ENCODE measurements around the gene TLR6.
"Not testable (repeated sequence)": the region's sequence is repeated elsewhere in the genome, so short reads cannot be mapped to it uniquely, and the experiment has no call there.

The TLR6 gene

GRCh38 chr4:38779790-38780189 lies 76.8 kb downstream of the TLR6 start:
- no peak overlapping the region for H2AFZ ChIP-seq (ENCODE audit: low read length)
- H4K8ac ChIP-seq (ENCODE audit: low read depth, low read length), result no peak overlapping the region
- no peak overlapping the region for H3K4me2 ChIP-seq (ENCODE audit: insufficient read depth, low read length, poor library complexity, severe bottlenecking)
- no peaks in the 10 kb centered on the region for H3K79me1 ChIP-seq (ENCODE audit: low read depth, low read length)
- no peak overlapping the region for H4K91ac ChIP-seq (ENCODE audit: low read depth, low read length, poor library complexity)
- no CpG with 5 or more reads among the region's 5 CpGs for WGBS, 2 donors (ENCODE audit: extremely low coverage in 2 of 2, insufficient read length in 2 of 2, insufficient replicate concordance in 1 of 2)
- no peak overlapping the region for H3K4me3 ChIP-seq (ENCODE audit: low read length in 2 of 2)
- peaks cover 0 to 10% (median 0%) of the 10 kb centered on the region in 3 experiments for H3K27me3 ChIP-seq (ENCODE audit: control insufficient read depth in 3 of 3, insufficient read depth in 3 of 3, low read depth in 1 of 3, low read length in 3 of 3)
- H3K27ac ChIP-seq (replicated peaks; ENCODE audit: low read length), result no peak overlapping the region
- H3K14ac ChIP-seq (ENCODE audit: low read length), result no peak overlapping the region
- no peak overlapping the region for H3K23ac ChIP-seq (ENCODE audit: low read depth, low read length, poor library complexity)
- H3K9me3 ChIP-seq (replicated peaks in 1 of 2; ENCODE audit: control insufficient read depth in 2 of 2, insufficient read depth in 1 of 2, low read depth in 1 of 2, low read length in 2 of 2), result no peaks in the 10 kb centered on the region
- no peak overlapping the region for H2BK15ac ChIP-seq (ENCODE audit: low read length)
- no peak overlapping the region for H3K18ac ChIP-seq (ENCODE audit: low read length)
- no peak overlapping the region for H2BK12ac ChIP-seq (ENCODE audit: low read length)
- no peaks in the 10 kb centered on the region for H3K4me1 ChIP-seq (ENCODE audit: control insufficient read depth in 2 of 2, insufficient read depth in 1 of 2, low read depth in 1 of 2, low read length in 2 of 2)
- no peak for DNase-seq (ENCODE audit: low spot score)
- H2BK5ac ChIP-seq (ENCODE audit: low read length), result no peak overlapping the region
- no peak overlapping the region for H3K9ac ChIP-seq (ENCODE audit: low read depth, low read length, poor library complexity)
- no peaks in the 10 kb centered on the region for H3K36me3 ChIP-seq (replicated peaks in 1 of 2; ENCODE audit: control insufficient read depth in 2 of 2, insufficient read depth in 2 of 2, low read length in 2 of 2)
- no peak overlapping the region for H2BK120ac ChIP-seq (ENCODE audit: low read depth, low read length)
- H2AK5ac ChIP-seq (ENCODE audit: low read depth, low read length), result no peak overlapping the region
- H3K4ac ChIP-seq (ENCODE audit: low read length), result no peak overlapping the region

GRCh38 chr4:38777925-38778324 lies 78.7 kb downstream of the TLR6 start:
- H4K91ac ChIP-seq (ENCODE audit: low read depth, low read length, poor library complexity); H3K4me2 ChIP-seq (ENCODE audit: insufficient read depth, low read length, poor library complexity, severe bottlenecking); H2BK5ac ChIP-seq (ENCODE audit: low read length); H2AFZ ChIP-seq (ENCODE audit: low read length); H3K79me1 ChIP-seq (ENCODE audit: low read depth, low read length); H3K9me3 ChIP-seq (replicated peaks in 1 of 2; ENCODE audit: control insufficient read depth in 2 of 2, insufficient read depth in 1 of 2, low read depth in 1 of 2, low read length in 2 of 2); H3K9ac ChIP-seq (ENCODE audit: low read depth, low read length, poor library complexity); H3K27ac ChIP-seq (replicated peaks; ENCODE audit: low read length); H2BK15ac ChIP-seq (ENCODE audit: low read length); H3K4me1 ChIP-seq (ENCODE audit: control insufficient read depth in 2 of 2, insufficient read depth in 1 of 2, low read depth in 1 of 2, low read length in 2 of 2); H3K4ac ChIP-seq (ENCODE audit: low read length); H4K8ac ChIP-seq (ENCODE audit: low read depth, low read length); H3K18ac ChIP-seq (ENCODE audit: low read length); H3K23ac ChIP-seq (ENCODE audit: low read depth, low read length, poor library complexity); H3K36me3 ChIP-seq (replicated peaks in 1 of 2; ENCODE audit: control insufficient read depth in 2 of 2, insufficient read depth in 2 of 2, low read length in 2 of 2); H3K4me3 ChIP-seq (ENCODE audit: low read length in 2 of 2); DNase-seq (ENCODE audit: low spot score); H2AK5ac ChIP-seq (ENCODE audit: low read depth, low read length); H2BK120ac ChIP-seq (ENCODE audit: low read depth, low read length); H2BK12ac ChIP-seq (ENCODE audit: low read length); H3K14ac ChIP-seq (ENCODE audit: low read length): not testable (repeated sequence)
- peaks cover 0 to 13% (median 0%) of the 10 kb centered on the region in 3 experiments for H3K27me3 ChIP-seq (ENCODE audit: control insufficient read depth in 3 of 3, insufficient read depth in 3 of 3, low read depth in 1 of 3, low read length in 3 of 3)
- WGBS, 2 donors (ENCODE audit: extremely low coverage in 2 of 2, insufficient read length in 2 of 2, insufficient replicate concordance in 1 of 2), result no CpG with 5 or more reads among the region's 2 CpGs

- H3K9ac ChIP-seq (ENCODE audit: low read depth, low read length, poor library complexity), result no peak overlapping the region
- no peak overlapping the region for H4K91ac ChIP-seq (ENCODE audit: low read depth, low read length, poor library complexity)
- no peaks in the 10 kb centered on the region for H3K4me1 ChIP-seq (ENCODE audit: control insufficient read depth in 2 of 2, insufficient read depth in 1 of 2, low read depth in 1 of 2, low read length in 2 of 2)
- no peak overlapping the region for H3K4me3 ChIP-seq (ENCODE audit: low read length in 2 of 2)
- H3K4me2 ChIP-seq (ENCODE audit: insufficient read depth, low read length, poor library complexity, severe bottlenecking), result no peak overlapping the region
- no peak overlapping the region for H3K4ac ChIP-seq (ENCODE audit: low read length)
- H3K14ac ChIP-seq (ENCODE audit: low read length), result no peak overlapping the region
- H2BK12ac ChIP-seq (ENCODE audit: low read length), result no peak overlapping the region
- no peak overlapping the region for H3K18ac ChIP-seq (ENCODE audit: low read length)
- H2BK5ac ChIP-seq (ENCODE audit: low read length), result no peak overlapping the region
- H3K27ac ChIP-seq (replicated peaks; ENCODE audit: low read length), result no peak overlapping the region
- no peaks in the 10 kb centered on the region for H3K36me3 ChIP-seq (replicated peaks in 1 of 2; ENCODE audit: control insufficient read depth in 2 of 2, insufficient read depth in 2 of 2, low read length in 2 of 2)
- peaks cover 0 to 3% (median 0%) of the 10 kb centered on the region in 3 experiments for H3K27me3 ChIP-seq (ENCODE audit: control insufficient read depth in 3 of 3, insufficient read depth in 3 of 3, low read depth in 1 of 3, low read length in 3 of 3)
- no peak overlapping the region for H2BK120ac ChIP-seq (ENCODE audit: low read depth, low read length)
- no peaks in the 10 kb centered on the region for H3K79me1 ChIP-seq (ENCODE audit: low read depth, low read length)
- H3K23ac ChIP-seq (ENCODE audit: low read depth, low read length, poor library complexity), result no peak overlapping the region
- no peak overlapping the region for H2AK5ac ChIP-seq (ENCODE audit: low read depth, low read length)
- H2AFZ ChIP-seq (ENCODE audit: low read length), result no peak overlapping the region
- DNase-seq (ENCODE audit: low spot score), result no peak
- WGBS, 2 donors (ENCODE audit: extremely low coverage in 2 of 2, insufficient read length in 2 of 2, insufficient replicate concordance in 1 of 2), result no CpG with 5 or more reads among the region's 2 CpGs
- no peaks in the 10 kb centered on the region for H3K9me3 ChIP-seq (replicated peaks in 1 of 2; ENCODE audit: control insufficient read depth in 2 of 2, insufficient read depth in 1 of 2, low read depth in 1 of 2, low read length in 2 of 2)
- H2BK15ac ChIP-seq (ENCODE audit: low read length), result no peak overlapping the region
- no peak overlapping the region for H4K8ac ChIP-seq (ENCODE audit: low read depth, low read length)
These were observed 81.3 kb downstream of the TLR6 start for GRCh38 chr4:38775326-38775725.

- no peak overlapping the region for H3K4ac ChIP-seq (ENCODE audit: low read length)
- H3K9ac ChIP-seq (ENCODE audit: low read depth, low read length, poor library complexity), result no peak overlapping the region
- H3K79me1 ChIP-seq (ENCODE audit: low read depth, low read length), result no peaks in the 10 kb centered on the region
- no peak overlapping the region for H3K4me3 ChIP-seq (ENCODE audit: low read length in 2 of 2)
- no peak overlapping the region for H2BK12ac ChIP-seq (ENCODE audit: low read length)
- H3K18ac ChIP-seq (ENCODE audit: low read length), result no peak overlapping the region
- H2BK120ac ChIP-seq (ENCODE audit: low read depth, low read length), result no peak overlapping the region
- no peak overlapping the region for H3K23ac ChIP-seq (ENCODE audit: low read depth, low read length, poor library complexity)
- no peak overlapping the region for H3K27ac ChIP-seq (replicated peaks; ENCODE audit: low read length)
- 100% methylated on average over 2 of the region's 8 CpGs for WGBS, 2 donors (ENCODE audit: extremely low coverage in 2 of 2, insufficient read length in 2 of 2, insufficient replicate concordance in 1 of 2)
- no peak for DNase-seq (ENCODE audit: low spot score)
- peaks cover 0 to 2% of the 10 kb centered on the region in 2 donors for H3K9me3 ChIP-seq (replicated peaks in 1 of 2; ENCODE audit: control insufficient read depth in 2 of 2, insufficient read depth in 1 of 2, low read depth in 1 of 2, low read length in 2 of 2)
- no peak overlapping the region for H4K8ac ChIP-seq (ENCODE audit: low read depth, low read length)
- H3K4me1 ChIP-seq (ENCODE audit: control insufficient read depth in 2 of 2, insufficient read depth in 1 of 2, low read depth in 1 of 2, low read length in 2 of 2), result no peaks in the 10 kb centered on the region
- H4K91ac ChIP-seq (ENCODE audit: low read depth, low read length, poor library complexity), result no peak overlapping the region
- peaks cover 0 to 3% (median 0%) of the 10 kb centered on the region in 3 experiments for H3K27me3 ChIP-seq (ENCODE audit: control insufficient read depth in 3 of 3, insufficient read depth in 3 of 3, low read depth in 1 of 3, low read length in 3 of 3)
- no peak overlapping the region for H2BK15ac ChIP-seq (ENCODE audit: low read length)
- no peak overlapping the region for H2AK5ac ChIP-seq (ENCODE audit: low read depth, low read length)
- H3K4me2 ChIP-seq (ENCODE audit: insufficient read depth, low read length, poor library complexity, severe bottlenecking), result no peak overlapping the region
- H3K14ac ChIP-seq (ENCODE audit: low read length), result no peak overlapping the region
- no peaks in the 10 kb centered on the region for H3K36me3 ChIP-seq (replicated peaks in 1 of 2; ENCODE audit: control insufficient read depth in 2 of 2, insufficient read depth in 2 of 2, low read length in 2 of 2)
- no peak overlapping the region for H2AFZ ChIP-seq (ENCODE audit: low read length)
- no peak overlapping the region for H2BK5ac ChIP-seq (ENCODE audit: low read length)
These were observed 82.2 kb downstream of the TLR6 start for GRCh38 chr4:38774181-38774955.
